Inferior parietal cortex (tissue), 1 donor: ENCODE results near the gene MZT2A.
"Not testable (repeated sequence)": the region's sequence is repeated elsewhere in the genome, so short reads cannot be mapped to it uniquely, and the experiment has no call there.

Experiments
- DNase-seq: peaks from one replicate; pipeline ENCODE4 v3.0.0-alpha.2; 2016; ENCODE audit errors: extremely low spot score

MZT2A gene

GRCh38 chr2:131492418-131493198, 411 bp upstream of the MZT2A start:
- DNase-seq, result peak; percentile 92

DNA sequence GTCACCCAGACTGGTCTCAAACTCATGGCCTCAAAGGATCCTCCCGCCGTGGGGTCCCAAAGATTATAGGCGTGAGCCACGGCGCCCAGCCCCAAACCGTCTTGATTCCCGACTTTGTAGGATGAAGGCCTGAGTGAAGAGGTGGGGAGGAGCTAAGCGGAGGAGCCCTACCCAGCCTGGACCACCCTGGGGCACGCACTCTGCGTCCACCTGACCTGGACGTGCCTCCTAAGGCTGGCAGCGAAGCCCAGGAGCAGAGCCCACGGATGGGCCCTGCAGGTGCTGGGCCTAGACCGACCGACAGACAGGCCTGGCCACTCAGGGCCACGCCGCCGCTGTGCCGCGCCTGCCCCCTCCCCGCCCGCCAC, 744 bp downstream of the MZT2A start:
- not testable (repeated sequence) for DNase-seq

DNA sequence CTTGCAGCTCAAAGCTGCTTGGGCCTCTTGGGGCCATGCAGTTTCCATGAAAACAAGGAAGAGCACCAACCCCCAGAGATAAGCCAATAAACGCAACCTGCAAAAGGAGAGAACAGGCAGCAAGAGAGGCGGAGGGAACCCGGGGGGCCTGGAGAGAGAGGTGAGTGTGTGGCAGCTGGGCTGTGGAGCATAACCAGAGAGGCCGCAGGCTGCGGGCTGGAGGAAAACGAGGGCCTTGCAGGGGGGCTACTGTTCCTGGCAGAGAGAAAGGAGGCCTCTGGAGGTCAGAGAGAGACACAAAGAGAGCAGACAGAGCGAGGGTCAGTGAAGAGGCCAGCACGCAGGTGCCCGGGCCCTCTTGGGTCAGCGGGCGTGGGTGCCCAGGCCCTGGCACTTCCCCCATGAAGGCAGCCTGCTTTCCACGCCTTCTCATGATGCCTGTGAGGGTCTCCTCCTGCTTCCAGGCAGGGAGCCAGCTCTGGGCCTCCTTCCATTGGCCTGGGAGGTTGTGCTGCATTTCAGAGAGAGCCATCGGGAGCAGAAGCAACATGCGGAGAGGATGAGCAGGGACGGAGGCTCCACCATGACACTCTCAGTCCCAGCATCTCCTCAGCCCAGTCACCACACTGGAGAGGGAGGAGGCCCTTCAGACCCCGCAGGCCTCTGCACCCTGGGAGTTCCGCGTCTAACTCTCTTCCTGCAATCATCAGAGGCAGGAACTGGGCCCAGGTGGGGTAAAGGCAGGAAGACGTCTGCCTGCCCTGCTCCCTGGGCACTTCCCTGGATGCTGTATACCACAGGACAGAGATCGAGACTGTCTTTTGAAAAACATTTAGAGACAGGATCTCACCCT, 1.4 kb downstream of the MZT2A start:
- not testable (repeated sequence) for DNase-seq

- no peak for DNase-seq
Measured at GRCh38 chr2:131488306-131489205, 3.6 kb downstream of the MZT2A start.

DNA sequence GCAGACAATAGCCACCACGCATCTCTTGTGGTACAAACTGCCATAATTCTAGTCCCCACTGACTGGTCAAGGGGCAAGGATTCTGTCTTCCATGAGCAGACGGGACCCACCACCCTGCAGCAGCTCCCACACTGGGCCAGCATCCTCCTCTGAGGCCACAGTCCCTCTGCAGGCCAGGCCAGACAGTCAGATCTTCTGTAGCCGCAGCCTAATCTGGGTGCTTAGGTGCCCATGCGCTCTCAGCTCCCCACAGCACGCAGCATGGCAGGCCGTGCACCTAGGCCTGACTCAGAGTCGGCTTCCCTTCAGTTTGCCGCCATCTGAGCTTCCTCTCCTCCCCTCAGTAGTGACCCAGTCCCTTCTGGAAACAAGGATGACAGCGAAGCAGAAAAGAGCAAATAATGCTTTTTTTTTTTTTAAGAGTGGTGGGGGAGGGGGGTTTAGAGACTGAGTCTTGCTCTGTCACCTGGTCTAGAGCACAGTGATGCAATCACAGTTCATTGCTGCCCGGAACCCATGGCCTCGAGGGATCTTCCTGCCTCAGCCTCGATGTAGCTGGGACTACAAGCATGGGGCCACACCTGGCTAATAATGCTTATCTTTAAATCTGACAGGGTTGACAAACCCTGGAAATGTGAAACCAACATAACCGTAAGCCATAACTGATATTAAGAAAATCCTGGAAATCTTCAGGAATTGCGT, 5.8 kb downstream of the MZT2A start:
- DNase-seq, result not testable (repeated sequence)

GRCh38 chr2:131484906-131485460, 7.2 kb downstream of the MZT2A start:
- DNase-seq, result not testable (repeated sequence)

- not testable (repeated sequence) for DNase-seq
Measured at GRCh38 chr2:131483981-131484820, 8.0 kb downstream of the MZT2A start.

- DNase-seq, result not testable (repeated sequence)
Measured at GRCh38 chr2:131482506-131483155, 9.6 kb downstream of the MZT2A start.

DNA sequence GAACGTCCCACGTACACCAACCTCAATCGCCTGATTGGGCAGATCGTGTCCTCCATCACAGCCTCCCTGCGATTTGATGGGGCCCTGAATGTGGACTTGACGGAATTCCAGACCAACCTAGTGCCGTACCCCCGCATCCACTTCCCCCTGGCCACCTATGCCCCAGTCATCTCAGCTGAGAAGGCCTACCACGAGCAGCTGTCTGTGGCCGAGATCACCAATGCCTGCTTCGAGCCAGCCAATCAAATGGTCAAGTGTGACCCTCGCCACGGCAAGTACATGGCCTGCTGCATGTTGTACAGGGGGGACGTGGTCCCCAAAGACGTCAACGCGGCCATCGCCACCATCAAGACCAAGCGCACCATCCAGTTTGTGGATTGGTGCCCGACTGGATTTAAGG, 11.8 kb downstream of the MZT2A start:
- not testable (repeated sequence) for DNase-seq

- DNase-seq, result not testable (repeated sequence)
Measured at GRCh38 chr2:131478850-131479461, 13.2 kb downstream of the MZT2A start.

GRCh38 chr2:131478074-131478849, 13.9 kb downstream of the MZT2A start:
- DNase-seq, result not testable (repeated sequence)

GRCh38 chr2:131477227-131477626, 15.0 kb downstream of the MZT2A start:
- not testable (repeated sequence) for DNase-seq

DNA sequence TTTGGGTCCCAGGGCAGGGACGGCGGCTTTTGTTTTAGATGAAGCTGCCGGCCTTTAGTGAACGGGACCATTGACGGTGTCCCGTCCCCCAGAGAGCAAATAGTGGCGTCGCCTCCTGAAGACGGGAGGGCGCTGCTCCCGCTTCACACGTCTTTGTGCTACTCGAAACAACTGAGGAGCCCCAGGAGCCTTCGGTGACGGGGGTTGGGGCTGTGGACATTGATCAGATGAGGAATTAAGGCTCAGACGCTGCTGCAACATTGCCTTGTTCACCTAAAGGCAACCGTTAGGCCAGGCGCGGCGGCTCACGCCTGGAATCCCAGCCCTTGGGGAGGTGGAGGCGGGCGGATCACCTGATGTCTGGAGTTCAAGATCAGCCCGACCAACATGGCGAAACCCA, 15.8 kb downstream of the MZT2A start:
- DNase-seq, result not testable (repeated sequence)

DNA sequence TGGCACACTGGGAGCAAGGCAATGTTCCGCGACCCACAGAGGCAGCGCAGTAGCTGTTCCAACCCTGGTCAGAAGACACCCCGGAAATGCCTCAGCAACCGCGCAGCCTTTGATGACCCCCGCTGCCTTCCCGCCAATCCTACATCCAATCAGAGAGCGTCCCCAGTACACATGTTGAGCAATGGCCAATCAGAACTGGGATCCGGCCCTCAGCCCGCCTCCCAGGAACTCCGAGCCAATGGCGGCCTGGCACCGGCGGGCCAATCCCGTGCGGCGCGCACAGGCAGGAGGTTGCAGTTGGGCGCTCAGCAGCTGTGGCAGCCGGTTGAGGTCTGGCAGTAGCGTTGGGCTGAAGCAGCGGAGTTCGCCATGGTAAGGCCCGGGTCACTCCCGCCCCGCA, 16.4 kb downstream of the MZT2A start, which contains the start of gene TUBA3D:
TSS of gene TUBA3D (plus strand) at position 289 of the 400 bp plus-strand sequence. CDS start at position 370, 81 bp downstream.
- no peak for DNase-seq

DNA sequence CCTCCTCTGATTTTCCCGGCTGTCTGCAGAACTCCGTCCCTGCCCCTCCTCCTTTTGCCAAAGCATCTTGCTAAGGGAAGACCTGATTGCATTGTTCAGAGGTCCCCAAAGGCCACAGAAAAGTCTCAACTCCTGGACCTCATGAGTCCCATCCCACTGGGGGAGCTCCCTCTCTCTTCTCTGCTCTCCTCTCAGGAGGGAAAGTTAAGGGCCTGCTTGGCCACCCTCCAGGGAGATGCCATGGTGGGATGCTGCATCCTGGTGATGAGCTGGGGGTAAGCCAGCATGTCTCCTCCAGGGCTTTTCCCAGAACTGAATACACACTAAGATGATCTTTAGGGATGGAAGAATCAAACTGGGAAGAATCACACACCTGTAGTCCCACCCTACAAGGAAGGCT, 18.9 kb downstream of the MZT2A start:
- not testable (repeated sequence) for DNase-seq

- not testable (repeated sequence) for DNase-seq
Measured at GRCh38 chr2:131471624-131472023, 20.6 kb downstream of the MZT2A start.

DNA sequence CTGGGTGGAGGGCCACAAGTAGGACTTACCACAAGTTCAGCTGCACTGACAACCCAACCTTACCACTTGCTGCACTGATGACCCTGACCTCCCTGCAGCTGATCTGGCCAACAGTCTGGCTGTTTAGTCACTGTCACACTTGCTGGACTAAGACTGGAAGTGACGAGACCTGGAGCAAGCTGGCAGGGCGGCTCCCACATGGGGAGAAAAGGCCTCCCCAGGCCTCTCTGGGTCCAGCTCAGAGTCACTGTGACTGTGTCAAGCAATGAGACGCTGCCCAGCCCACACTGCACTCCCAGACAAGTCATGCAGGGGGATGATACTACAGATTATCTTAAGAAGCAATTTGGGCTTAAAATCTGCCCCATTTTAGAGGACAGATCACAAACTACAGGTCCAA, 21.3 kb downstream of the MZT2A start:
- DNase-seq, result not testable (repeated sequence)

DNA sequence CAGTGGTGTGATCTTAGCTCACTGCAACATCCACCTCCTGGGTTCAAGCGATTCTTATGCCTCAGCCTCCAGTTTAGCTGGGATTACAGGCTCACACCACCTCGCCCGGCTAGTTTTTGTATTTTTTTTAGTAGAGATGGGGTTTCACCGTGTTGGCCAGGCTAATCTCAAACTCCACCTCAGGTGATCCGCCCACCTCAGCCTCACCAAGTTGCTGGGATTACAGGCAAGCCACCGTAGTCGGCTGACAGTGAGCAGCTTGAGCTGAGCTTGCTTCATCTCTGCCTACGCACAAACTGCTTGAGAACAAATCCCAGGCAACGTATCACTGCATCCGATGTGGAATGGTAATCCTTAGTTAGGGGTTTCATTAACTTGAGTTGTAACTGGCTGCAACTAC, 24.5 kb downstream of the MZT2A start:
- DNase-seq, result not testable (repeated sequence)
